ENCODE measurements around the gene MUC21. TPM values are rescaled to one million over a fixed set of nuclear protein-coding genes. Genes with fewer than 3 reads are reported as not detected.

Gene MUC21
- total and polyA plus RNA-seq, 2 donors (not counting 3 experiments of a cell fraction or from before 2014, with no cell fraction given) = not detected

- Histone ChIP-seq H3K4me1 (ENCODE audit: control insufficient read depth, extremely low read depth, insufficient read depth, low read length) (no peaks in the 10 kb centered on the region), H3K4me3 (replicated peaks in 1 of 3; ENCODE audit: insufficient read depth in 1 of 3, low read depth in 1 of 3, low read length in 3 of 3) (no peak overlapping the region), H3K36me3 (ENCODE audit: control insufficient read depth in 2 of 2, extremely low read depth in 1 of 2, insufficient read depth in 2 of 2, low read length in 2 of 2) (no peaks in the 10 kb centered on the region), H2AFZ (ENCODE audit: low read depth, low read length) (no peak overlapping the region), H3K9me3 (replicated peaks; ENCODE audit: control insufficient read depth, insufficient read depth, low read length) (no peaks in the 10 kb centered on the region), H3K9ac (replicated peaks; ENCODE audit: extremely low read depth, insufficient read depth, low read length) (no peak overlapping the region), H3K9me1 (replicated peaks; ENCODE audit: control insufficient read depth, extremely low read depth, insufficient read depth, low read length) (no peaks in the 10 kb centered on the region), H3K4me2 (ENCODE audit: insufficient read depth, low read length) (no peak overlapping the region), H3K27ac (ENCODE audit: insufficient read depth, low read depth, low read length) (no peak overlapping the region), H3K79me2 (ENCODE audit: control insufficient read depth, insufficient read depth, low read length) (no peaks in the 10 kb centered on the region), H4K20me1 (replicated peaks; ENCODE audit: control insufficient read depth, extremely low read depth, insufficient read depth, low read length) (no peaks in the 10 kb centered on the region), H3K27me3 (ENCODE audit: control insufficient read depth in 2 of 2, insufficient read depth in 2 of 2, low read length in 2 of 2) (peaks cover 8 to 12% of the 10 kb centered on the region in 2 experiments)
- no peak for DNase-seq (ENCODE audit: low read depth, low spot score)
- ChIA-PET POLR2A (no interaction called here), CTCF (interaction anchor here (0.7 kb wide), 1 partner anchor 179 kb away, joined by 3 read pairs; no protein-coding TSS in a partner anchor)
- no peak for FAIRE-seq
- intact Hi-C loops (cut with micrococcal nuclease) (no loop called here), dilution Hi-C loops (cut with MboI; ENCODE audit: extremely low pct_ligation_motif_present, low sequenced_read_pairs) (no loop called here)
- no TSS peak for BruUV-seq (replicated peaks)
- TF ChIP-seq POLR2AphosphoS5 (IDR thresholded peaks at IDR 0.05; ENCODE audit: insufficient read depth, low read depth, low read length) (no peak), JUN (IDR thresholded peaks at IDR 0.05; ENCODE audit: borderline replicate concordance, insufficient read depth, insufficient read length, low read depth) (no peak), GATA2 (IDR thresholded peaks at IDR 0.05; ENCODE audit: insufficient read depth, insufficient read length, low read depth, low read length) (no peak), POLR2A (IDR thresholded peaks at IDR 0.05; ENCODE audit: low read depth, low read length) (no peak), MAX (IDR thresholded peaks at IDR 0.05; ENCODE audit: insufficient read depth, insufficient read length) (no peak), CTCF (IDR thresholded peaks at IDR 0.05; ENCODE audit: extremely low read depth in 1 of 2, insufficient read depth in 1 of 2, low read depth in 1 of 2, low read length in 2 of 2) (no peak), FOS (IDR thresholded peaks at IDR 0.05; ENCODE audit: borderline replicate concordance, insufficient read depth, low read length) (no peak), EZH2 (IDR thresholded peaks at IDR 0.05; ENCODE audit: borderline replicate concordance, low read depth, low read length, severe bottlenecking) (no peak), MYC (IDR thresholded peaks at IDR 0.05; ENCODE audit: low read depth, low read length) (no peak)
Observed at GRCh38 chr6:30963641-30964040, 19.9 kb upstream of the MUC21 start.

Measured in endothelial cell of umbilical vein (primary cell).